Stimulated activated CD8-positive, alpha-beta memory T cell treated with anti-CD3 and anti-CD28 coated beads, Interleukin-2, amount 100 ng/mL, for 1 hour (primary cell): ENCODE results near the gene S100A7A.
"Not testable (repeated sequence)": the region's sequence is repeated elsewhere in the genome, so short reads cannot be mapped to it uniquely, and the experiment has no call there.

ENCODE experiments used
- DNase-seq, 2 donors: peaks; one replicate each; pipeline ENCODE4 v3.0.0-alpha.2; 2020; ENCODE audit warnings: low read depth in 2 of 2

S100A7A gene

DNA sequence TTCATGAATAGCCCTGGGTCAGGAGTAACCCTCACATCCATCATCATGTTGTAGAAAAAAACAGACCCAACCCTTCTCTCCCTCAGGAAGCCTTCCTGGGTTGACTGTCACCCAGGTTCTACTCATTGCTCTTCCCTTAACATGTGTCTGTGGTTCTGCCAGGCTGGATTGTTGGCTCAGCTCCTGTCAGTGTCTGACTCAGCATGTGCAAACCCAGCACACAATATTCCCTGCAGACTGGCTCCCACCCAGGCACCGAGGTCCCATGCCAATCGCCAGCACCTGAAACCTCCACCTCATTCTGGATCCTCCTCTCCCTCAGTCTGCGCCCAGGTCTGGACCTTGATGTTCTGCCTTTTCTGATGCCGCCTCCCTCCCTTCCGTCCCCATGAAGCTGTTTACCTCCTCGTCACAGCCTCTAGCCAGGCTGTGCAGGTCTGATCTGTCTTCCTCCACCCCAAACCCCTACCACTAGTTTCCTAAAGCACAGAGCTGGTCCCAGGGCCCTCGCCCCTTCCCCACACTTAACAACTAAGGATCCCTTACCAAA lies 21.1 kb upstream of the S100A7A start:
- DNase-seq = no peak

DNA sequence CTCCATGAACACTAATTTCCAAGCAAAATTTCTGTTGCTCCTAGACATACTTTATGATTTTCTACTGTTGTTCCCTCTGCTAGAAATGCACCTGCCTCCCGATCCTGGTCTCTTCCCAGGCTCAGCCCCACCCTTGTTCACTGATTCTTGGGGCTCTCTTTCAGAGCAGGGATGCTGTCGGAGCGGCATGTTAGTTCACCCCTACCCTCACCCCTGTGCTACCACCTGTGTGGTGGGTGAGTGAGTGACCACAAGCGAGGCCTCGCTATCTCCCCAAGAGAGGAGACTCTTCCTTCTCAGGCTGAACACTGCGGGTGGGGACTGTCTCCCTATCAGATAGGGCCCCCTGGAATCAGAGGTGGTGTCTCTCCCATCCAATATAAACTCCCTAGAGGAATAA lies 20.5 kb upstream of the S100A7A start:
- no peak for DNase-seq

DNA sequence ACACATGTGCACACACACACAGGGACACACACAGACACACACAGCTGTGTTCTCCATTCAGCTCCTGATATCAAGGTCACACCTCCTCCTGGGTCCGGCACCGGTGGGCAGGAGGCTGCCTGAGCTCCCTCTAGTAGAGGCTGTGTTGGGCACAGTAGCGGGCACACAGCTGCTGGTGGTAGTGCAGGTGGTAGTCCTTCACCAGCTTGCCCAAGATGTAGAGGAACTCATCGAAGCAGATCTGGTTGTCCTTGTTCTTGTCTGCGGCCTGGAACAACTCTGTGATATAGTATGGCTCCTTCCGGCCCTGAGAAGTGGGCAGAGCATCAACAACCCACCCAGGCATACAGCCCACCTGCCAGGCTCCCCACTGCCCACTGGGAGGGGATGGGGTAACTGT lies 19.9 kb upstream of the S100A7A start:
- no peak for DNase-seq

DNA sequence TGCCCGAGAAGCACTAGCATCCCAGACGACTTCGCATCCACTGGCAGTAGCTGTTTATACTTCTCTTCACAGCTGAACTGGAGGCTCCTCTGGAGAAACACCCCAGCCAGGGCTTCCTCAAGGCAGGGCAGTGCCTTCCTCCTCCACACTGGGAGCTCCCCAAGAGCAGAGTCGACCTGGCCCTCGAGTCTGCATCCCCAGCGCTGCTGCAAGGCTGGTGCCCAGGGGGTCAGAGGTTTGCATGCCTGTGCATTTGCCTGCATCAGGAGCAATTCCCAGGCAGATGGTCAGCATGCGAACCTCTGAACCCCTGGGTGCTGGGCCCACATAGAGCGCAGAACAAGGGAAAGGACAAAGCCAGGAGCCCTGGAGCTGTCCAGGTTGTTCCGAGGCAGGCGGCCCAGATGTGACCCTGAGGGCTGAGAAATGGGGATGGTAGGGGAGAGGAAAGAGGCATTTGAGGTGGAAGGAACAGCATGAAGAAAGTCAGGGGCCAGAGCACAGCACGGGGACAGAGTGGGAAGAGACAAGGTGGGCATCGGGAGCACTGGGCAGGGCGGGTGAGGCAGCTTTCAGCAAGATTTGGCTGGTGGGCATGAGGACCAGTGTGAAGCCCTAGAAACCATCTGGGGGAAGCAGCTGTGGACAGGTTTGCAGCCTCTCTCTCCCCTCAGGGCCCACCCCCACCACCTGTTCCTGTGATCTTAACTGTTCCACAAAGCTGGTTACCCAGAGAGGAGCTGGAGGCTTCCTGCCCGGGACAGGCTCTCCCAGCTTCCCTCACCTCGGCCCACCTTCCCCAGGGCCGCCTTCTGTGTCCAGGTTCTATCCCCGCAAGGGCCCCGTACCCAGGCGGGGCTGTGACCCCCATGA lies 19.0 kb upstream of the S100A7A start:
- DNase-seq = no peak

DNA sequence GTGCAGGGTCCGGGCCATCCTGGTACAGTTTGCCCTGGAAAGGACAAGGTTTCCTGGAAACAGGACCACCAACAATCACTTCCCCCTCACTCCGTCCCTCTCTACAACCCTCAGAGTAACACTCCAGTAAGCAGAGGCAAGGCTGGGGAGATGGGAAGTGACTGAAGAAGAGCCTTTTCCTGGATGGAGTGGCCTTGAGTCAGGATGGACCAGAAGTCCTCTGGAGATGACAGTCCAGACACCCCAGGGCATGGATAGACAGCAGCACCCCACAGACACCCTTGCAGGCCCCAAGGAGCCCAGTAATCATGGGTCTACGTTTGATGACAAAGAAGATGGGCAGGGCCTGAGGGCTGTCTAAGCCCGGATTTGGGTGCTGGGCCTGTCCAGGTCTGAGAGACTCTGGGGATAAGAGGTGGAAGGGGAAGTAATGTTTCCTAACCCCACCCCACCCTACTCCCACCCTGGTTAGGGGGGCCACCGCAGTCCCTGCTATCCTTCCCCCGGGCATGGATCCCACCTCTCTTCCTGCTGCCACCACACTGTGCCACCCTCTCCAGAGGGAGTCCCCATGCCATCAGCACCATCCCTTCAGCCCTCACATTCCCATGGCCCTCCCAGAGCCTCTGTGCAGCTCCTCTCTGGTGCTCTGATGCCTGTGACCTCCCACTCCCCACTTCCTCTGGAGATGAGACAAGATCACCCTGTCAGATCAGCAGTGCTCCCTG lies 18.2 kb upstream of the S100A7A start:
- DNase-seq = no peak

DNA sequence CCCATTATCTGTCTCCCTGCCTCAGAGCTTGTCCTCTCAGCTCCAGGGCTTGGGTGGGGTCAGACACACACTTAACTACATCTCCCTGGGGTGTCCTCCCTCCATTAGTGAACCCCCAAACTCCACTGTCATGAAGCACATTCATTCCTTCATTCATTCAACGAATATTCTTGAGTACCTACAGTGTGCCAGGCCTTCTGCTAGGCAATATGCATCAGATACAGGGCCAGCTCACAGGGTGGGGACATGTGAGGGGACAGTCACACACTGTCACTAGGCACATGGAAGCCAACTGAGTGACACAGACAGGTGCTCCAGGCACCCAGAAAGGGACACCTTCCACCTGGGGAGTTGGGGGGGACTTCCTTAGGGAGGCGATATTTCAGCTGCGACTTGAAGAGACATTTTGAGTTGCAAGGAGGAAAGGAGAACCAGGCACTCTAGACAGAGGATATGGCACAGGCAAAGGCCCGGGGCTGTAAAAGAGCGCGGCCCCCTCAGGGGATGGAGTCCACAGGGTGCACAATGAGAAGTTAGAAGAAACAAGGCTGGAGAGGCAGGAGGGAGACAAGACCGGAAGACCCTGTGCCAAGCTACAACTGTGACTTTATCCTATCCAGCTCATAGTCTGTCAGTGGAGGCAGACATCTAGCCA lies 16.8 kb upstream of the S100A7A start:
- DNase-seq = no peak

DNA sequence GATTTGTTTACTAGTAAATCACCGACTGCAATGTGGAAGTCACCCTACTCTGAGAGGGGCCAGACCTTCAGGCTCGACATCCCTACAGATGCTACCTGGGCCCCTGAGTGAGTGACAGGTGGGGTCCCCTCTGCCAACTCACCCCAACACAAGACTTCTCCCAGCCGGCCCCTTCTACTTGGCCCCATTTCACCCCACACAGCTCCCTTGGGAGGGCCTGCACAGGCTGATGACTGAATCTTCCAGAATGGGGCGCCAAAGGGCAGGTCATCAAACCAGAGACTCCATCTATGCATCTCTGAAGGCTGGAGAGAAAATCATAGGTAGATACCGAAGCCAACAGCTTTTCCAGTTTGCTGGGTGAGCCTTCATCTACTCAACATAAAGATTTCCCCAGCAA lies 16.1 kb upstream of the S100A7A start:
- DNase-seq = no peak

DNA sequence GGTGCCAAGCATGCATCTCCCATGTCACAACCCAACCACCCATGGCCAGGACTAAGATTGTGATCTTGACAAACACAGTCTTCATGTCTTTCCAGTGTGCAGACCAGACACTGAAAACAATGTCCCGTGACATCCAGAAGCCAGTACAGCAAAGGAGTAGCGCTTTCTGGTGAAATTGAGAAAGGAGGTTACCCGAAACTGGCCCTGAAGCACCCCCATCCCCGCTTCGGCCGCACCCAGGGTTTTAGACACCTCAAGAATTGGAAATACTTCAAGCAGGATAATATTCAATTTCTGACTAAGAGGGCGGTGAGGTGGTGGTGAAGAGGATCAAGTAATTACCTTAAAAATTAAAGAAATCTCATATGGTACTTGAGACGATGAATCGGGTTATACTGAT lies 14.9 kb upstream of the S100A7A start:
- DNase-seq = no peak

DNA sequence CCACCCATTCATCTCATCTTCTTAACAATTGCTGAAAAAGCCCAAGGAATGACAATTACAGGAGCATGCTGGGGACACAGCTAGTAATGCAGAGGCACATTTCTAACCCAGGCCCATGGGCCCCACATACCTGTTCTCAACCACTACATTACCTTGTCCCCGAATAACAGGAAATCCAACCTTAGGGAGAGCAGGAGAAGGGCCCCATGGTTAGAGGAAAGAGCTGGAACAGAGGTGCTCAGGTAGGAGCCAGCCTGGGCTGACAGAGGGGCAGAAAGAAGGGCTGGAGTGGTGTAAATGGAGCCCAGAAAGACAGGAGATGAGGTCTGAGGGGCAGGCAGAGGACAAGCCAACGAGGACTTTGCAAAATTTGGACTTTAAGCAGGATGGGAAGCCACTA lies 14.1 kb upstream of the S100A7A start:
- DNase-seq = no peak

DNA sequence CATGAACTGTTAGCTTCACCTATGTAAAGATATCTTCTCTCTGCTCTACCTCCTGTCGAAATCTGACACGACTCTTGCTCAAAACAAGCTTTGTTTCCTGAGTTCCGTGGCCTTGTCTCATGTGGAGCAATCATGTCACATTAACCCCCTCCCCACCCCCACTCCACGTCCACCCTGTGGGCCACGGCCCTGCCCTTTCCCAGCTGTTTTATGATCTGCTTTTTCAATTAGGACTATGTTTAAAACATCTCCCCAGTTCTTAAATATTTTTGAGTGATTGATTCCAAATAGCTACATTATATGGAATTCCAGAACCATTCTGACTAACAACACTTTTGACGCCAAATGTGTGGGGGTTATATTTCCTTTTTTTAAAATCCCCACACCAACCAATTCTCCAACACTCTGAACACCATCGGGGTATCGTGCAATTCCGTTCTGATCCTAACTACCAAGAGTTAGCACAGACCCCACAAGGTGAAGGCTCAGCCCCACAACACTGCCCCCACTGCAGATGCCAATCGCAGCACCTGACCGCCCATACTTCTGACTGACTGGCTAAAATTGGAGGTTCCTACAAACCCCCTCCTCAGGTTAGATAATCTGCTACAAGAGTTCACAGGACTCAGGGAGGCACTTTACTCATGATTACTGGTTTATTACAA lies 12.8 kb upstream of the S100A7A start:
- DNase-seq = no peak

DNA sequence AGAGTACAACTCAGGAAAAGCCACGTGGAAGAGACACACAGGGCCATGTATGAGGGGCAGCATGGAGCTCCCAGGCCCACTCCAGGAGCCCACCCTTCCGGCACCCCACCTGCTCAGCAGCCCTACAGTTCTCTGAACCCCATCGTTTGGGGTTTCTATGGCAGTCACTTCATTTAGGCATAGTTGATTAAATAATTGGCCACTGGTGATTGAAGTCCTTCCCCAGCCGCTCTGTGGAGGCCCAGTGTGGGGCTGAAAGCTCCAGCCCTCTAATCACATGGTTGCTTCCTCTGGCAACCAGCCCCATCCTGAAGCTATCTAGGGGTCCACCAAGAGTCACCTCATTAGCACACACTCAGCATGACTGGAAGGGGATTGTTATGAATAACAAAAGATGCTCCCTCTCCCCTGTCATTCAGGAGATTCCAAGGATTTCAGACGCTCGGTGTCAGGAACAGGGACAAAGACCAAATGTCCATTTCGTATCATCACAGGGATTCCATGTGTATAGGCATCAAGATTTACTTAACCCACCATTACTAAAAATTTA lies 12.2 kb upstream of the S100A7A start:
- DNase-seq = no peak

DNA sequence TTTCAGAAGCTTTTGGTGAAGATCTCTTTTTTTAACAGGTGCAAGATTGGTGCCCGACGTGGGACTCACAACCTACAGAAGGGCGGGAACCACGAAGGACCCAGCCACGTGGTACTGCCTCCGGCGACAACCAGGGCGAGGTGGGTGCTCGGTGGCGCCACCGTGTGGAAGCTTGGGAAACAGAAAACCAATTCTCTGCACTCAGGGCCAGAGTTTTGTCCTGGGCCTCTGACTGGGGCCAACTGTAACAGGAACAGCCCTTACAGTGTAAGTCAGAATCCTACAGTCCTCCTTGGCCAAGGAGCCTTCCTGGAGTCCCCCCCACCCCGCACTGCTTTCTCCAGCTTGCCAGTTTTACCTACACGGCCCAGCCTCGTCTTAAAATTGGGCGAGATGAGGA lies 11.6 kb upstream of the S100A7A start:
- DNase-seq = peak in 1 of 2 donors; percentile 23

DNA sequence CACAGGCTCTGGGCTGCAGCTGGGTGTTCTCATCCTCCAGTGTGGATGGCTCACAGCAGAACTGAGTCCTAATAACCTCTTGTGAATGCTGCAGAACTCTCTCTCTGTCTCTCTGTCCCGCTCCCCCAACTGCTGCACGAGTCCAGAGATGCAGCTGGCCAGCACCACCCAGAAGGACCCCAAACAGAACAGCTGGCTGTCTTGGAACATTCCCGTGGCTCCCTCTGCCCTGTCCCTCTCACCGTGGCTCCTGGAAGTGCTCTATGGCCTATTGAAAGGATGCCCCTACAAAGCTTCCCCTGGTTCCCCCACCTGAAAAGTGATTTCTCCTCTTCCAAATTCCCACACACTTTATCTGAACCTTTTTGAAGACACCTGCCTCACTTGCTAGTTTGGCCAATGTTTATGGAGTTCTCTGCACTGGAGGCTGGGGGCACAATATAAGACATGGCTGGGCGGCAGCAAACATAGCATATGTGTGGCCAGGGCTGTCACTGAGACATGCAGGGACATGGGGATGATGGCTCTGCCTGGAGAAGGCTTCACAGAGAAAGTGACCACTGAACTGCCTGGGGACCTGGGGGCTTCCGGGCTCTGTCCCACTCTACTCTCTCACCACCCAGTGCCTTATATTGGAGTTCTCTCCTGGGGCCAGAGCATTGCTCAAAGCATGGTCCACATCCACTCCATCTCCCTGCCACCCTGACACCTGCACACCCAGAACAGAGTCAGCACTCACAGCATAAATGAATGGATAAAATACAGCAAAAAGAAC lies 10.3 kb upstream of the S100A7A start:
- not testable (repeated sequence) for DNase-seq

DNA sequence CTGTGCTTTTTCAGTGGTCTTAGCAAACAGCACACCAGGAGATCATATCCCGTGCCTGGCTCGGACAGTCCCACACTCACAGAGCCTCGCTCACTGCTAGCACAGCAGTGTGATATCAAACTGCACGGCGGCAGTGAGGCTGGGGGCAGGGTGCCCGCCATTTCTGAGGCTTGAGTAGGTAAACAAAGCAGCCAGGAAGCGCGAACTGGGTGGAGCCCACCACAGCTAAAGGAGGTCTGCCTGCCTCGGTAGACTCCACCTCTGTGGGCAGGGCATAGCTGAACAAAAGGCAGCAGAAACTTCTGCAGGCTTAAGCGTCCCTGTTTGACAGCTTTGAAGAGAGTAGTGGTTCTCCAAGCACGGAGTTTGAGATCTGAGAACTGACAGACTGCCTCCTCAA lies 9.0 kb upstream of the S100A7A start:
- not testable (repeated sequence) for DNase-seq

DNA sequence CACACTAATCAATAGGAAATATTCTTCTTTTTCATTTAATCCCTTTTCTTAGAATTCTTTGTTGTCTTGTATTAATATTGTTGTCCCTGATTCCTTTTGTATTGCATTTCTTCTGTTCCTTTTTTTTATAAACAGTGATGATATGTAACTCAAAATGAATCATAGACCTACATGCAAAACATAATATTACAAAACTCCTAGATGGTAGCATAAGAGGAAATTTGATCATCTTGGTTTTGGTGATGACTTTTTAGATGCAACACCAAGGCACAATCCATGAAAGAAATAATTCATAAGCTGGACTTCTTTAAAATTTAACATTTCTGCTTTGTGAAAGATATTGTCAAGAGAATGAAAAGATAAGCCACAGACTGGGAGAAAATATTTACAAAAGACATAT lies 2.4 kb upstream of the S100A7A start:
- DNase-seq = not testable (repeated sequence)

DNA sequence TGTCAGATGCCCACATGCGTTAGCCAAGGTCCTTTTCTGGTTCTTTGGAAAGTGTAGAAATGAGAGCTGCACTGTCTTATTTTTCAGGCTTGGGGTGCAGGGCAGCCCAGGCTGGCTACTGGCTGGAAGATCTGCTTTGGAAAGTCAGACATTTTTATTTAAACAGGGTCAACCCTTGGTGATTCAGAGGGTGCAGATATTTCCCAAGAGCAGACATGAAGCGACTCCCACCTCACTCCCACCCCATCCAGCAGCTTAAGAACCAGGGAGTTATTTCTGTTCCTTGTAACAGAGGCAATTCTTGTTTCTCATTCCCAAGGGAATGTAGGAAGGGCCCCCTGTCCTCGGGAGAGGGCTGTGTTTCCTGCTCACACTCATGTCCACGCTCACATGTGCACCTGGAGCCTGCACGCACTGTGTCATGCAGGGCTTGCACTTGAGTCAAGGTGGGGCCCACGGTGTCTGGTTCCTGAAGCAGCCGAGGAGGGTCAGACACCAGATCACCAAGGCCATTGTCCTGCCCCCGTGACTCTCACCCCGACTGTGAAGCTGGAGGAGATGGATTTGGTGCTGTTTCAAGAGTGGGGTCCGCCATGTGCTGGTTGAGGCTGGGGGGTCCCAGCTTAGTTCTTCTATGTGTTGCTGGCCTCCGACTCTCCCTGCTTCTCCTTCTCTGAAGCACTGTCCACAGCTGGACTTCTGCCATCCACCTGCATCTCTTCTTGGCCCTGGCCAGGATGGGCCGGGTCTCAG lies 992 bp downstream of the S100A7A start:
- DNase-seq = no peak

DNA sequence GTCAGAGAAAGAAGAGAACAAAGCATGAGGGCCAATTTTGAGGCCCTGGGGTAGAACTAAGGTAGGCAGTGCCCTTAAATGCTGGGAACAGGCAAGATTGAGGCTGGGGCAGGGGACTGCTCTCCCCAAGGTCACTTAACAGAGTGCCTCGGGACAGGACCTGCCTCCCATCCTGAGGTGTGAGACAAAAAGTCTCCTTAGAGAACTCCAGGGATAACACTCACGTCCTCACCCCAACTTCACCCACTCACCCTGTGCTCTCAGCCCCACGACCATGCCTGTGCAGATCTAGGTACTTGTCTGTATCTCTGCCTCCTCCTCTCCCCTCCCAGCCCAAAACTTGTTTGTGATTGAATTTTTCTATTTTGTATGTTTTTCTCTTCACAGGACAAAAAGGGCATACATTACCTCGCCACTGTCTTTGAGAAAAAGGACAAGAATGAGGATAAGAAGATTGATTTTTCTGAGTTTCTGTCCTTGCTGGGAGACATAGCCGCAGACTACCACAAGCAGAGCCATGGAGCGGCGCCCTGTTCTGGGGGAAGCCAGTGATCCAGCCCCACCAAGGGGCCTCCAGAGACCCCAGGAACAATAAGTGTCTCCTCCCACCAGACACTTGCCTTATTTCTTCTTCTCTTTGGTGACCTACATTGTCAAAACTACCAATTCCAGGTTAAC lies 2.6 kb downstream of the S100A7A start:
- not testable (repeated sequence) for DNase-seq

DNA sequence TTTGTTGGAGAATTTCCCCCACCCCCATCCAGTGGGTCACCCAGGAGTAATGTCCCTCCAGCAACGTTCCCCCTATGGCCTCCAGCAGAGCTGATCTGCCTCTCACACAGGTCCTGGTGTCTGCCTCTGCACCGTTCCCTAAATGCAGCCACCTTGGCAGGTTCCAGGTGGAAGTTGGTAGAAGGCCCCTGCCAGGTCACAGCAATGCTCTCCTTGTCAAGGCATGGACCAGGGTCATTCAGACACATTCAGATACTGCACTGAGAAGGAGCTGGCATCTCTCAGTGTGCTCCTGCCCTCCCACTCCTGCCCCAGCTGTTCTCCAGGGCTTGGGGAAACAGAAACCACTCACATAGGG lies 3.1 kb downstream of the S100A7A start:
- DNase-seq = not testable (repeated sequence)

DNA sequence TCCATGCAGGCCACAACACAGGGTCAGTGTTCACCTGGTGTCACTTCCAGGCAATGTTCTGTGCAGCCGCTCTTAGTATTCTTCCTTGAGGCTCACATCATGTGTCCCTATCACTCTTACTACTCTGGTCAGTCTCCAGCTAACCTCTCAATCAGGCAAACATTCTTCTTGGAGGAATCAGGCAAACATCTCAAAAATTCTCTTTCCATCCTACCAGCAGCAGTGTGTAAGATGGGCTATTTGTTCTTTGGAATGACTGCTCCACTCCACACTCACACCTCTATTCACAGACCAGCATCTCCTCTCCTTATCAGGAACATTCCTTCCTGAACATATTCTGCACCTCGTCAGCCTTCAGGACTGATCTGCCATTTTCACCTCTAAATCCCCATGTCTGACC lies 4.0 kb downstream of the S100A7A start:
- no peak for DNase-seq
